Measurements from ENCODE around the gene MOV10.

MOV10 gene

DNA sequence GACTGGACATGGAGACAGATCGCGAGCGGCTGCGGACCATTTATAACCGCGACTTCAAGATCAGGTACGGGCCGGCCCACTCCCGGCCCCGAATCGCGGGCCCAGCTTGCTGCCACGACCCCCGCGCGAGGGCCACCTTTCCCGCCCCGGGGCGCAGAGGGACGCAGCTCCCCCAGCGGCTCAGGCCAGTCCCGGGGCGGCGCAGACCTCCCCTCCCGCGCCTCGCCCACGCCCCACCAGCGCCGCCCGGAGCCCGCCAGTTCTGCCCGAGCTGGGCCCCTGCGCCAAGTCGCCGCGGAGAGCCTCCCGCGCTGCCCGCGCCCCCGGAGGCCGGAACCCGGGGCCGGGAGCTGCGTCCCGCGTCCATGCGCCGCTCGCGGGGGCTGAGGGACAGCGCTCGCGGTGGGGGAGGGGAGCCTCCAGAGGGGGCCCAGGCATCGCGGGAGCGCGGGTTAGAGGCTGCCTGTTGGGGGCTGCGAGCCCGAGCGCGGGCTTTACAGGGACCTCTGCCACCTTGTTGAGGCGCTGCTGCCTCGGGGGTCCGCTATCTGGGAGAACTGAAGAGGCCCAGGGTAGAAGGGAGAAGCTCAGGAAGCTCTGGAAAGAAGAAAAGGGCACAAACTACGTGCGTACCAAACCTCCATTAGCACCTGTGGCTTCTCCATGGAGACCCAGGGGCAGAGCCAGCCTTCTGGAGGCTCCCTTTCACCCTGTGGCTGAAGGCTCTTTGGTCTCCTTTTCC lies 698 bp downstream of the MOV10 start:
- peak; percentile 43 for DNase-seq (ENCODE audit: low spot score)

DNA sequence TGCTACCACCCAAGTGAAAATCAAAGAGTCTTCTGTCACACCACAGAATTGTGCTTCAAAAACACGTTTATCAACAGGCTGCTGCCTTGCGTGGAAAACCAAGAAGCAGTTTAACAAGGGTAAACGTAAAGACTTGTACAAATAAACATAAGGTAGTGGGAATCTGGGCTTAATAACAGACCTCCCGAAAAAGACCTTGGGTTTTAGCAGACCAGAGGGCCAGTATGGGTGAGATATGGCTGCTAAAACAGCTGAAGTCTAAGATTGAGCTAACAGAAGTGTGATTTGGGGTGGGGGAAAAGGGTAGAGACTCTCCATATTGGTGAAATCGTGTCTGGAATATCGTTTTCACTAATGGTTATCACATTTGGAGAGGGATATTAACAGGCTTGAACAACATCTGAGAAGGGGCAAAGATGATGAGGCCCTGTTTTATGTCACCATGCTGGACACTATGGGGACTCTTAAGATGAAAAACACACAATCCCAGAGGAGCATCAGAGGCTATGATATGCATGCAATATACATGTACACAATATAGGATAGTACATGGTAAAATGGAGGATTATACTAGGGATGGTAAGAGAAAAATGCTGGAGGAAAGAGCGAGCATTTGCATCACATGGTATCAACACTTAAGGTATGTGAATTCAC lies 1.4 kb downstream of the MOV10 start:
- DNase-seq (ENCODE audit: low spot score) = no peak

DNA sequence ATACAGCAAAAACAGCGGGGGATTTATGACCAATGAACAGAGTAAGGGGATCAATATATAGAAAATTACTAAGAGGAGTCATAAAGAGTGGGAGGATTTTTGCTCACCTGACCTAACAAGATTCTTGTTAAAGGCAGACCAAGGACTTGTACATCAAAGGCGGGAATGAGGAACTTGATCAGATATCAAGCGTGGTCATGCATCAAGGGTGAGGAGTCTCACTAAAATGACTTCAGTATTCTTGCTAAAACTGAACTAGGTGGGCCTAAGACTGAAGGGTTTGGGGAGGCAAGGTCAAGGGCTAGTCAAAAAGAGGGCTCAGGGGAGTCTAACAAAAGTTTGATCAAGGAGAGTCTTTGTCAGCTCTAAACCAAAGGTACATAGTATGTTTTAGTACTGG lies 2.1 kb downstream of the MOV10 start:
- DNase-seq (ENCODE audit: low spot score) = no peak

DNA sequence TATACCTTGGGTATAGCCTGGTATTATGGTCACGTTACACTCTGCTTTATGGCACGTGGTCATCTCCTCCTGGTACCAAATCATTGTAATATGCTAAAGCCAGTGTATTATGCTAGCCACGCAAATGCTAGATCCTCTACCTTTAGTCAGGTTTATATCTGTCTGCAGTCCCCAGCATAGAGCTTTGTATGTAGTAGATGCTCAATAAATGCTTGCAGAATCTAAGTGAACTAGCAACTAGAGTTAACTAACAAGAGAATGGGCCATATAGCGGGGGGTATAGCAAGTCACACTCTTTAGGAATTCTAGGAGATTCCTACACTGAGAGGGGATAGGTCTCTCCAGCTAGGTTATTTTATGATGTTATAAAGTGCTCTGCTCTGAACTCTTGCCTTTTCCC lies 3.0 kb downstream of the MOV10 start:
- no peak for DNase-seq (ENCODE audit: low spot score)

DNA sequence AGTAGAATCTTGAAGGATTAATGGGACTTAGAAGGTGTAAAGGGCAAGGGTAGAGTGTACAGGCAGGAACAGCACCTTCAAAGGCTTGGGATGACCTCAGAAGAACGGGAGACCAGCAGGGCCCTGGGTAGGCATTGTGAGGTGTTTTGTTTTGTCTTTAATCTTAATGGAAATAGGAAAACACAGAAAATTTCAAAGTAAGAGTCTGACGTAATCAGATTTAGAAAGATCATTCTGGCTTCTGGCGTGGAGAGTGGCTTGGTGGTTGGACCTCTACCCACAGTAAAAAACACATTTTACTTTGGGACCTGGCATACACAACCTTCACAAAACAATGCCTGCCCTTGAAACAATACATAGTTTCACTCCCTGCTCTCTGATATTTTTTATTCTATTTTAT lies 4.1 kb downstream of the MOV10 start:
- no peak for DNase-seq (ENCODE audit: low spot score)

DNA sequence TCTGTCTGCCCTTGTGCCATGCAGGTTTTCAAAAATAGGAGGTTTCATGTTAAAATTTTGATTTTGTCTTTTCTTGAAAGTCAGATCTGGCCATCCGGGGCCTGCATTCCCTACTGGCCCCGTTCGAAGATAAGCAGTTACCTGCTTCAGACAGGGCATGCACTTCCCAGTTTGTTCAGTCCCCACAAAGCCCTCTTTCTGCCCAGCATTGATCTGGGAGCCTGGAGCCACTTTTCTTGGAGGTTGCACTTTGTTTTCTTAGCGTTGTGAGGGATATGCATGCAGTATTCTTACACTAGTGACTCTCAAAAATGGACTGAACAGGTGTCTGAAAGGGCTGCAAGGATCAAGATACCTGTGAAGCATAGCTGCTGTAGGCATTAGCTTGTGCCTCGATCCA lies 11.5 kb downstream of the MOV10 start:
- DNase-seq (ENCODE audit: low spot score) = no peak

DNA sequence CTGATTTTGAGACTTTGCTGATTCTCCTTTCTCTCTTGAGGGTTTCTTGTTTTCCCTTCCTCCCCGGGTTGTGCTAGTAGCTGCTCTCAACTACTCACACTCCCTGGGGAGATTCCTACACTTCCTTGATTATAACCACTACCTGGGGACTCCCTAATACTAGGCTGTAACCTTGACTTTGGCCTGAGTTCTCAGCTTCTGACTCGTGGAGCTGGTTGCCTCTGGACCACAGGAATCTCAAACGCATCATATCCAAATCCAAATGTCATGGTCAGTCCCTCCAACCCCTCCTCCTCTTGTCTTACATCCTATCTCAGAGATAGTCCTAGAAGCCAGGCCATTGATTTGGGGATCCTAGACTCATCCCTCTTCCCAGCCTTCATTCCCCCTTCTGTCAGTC lies 12.0 kb downstream of the MOV10 start:
- no peak for DNase-seq (ENCODE audit: low spot score)

- DNase-seq (ENCODE audit: low spot score) = no peak
These were observed 12.4 kb downstream of the MOV10 start for GRCh38 chr1:112686835-112687234.

- DNase-seq (ENCODE audit: low spot score) = no peak
These were observed 12.9 kb downstream of the MOV10 start for GRCh38 chr1:112687361-112687760.

- no peak for DNase-seq (ENCODE audit: low spot score)
These were observed 13.5 kb downstream of the MOV10 start for GRCh38 chr1:112687785-112688496.

DNA sequence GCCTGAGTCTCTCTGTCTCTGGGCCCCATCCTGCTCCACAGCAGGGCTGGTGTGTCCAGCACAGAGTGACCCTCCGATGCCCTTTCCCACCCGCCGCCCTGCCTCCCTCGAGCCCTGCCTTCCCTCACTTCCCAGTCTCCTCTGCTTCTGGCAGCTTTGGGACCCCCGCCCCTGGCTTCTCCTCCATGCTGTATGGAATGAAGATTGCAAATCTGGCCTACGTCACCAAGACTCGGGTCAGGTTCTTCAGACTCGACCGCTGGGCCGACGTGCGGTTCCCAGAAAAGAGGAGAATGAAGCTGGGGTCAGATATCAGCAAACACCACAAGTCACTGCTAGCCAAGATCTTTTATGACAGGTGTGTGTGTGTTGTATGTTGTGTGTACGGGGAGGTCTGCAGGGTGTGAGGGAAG lies 14.3 kb downstream of the MOV10 start:
- no peak for DNase-seq (ENCODE audit: low spot score)

DNA sequence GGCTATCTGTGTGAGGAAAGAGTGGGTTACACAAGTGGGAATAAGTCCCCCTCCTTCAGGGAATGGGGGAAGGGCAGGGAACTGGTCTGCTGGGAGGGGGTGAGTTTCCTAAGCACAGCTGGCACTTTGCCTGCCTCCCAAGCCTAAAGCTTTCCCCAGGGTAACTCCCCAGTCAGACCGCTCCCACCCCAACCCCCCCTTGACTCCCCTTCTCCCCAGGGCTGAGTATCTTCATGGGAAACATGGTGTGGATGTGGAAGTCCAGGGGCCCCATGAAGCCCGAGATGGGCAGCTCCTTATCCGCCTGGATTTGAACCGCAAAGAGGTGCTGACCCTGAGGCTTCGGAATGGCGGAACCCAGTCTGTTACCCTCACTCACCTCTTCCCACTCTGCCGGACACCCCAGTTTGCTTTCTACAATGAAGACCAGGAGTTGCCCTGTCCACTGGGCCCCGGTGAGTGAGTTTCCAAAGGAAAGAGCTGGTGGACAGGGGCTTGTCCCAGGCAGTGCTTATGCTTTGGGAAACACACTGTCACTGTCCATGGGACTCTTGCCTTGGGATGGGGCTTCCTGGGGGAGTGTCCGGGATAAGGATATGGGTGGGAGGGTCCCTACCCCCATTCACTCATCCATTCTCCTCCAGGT lies 14.9 kb downstream of the MOV10 start:
- no peak for DNase-seq (ENCODE audit: low spot score)

- DNase-seq (ENCODE audit: low spot score) = no peak
These were observed 15.4 kb downstream of the MOV10 start for GRCh38 chr1:112689842-112690237.

GRCh38 chr1:112692681-112693080 lies 18.2 kb downstream of the MOV10 start:
- no peak for DNase-seq (ENCODE audit: low spot score)

DNA sequence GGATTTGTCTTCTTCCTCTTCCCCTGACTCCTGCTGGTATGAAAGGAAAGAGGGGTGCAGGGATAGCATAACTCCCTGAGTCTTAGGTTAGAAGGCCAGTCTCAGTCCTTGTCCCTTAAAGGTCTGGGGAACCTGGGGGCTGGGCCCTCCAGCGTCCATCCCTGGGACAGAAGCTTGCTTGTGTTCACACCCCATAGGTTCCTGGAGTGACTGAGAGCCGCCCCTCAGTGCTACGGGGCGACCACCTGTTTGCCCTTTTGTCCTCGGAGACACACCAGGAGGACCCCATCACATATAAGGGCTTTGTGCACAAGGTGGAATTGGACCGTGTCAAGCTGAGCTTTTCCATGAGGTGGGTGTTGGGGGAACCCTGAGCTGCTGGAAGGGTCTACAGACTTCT lies 19.4 kb downstream of the MOV10 start:
- no peak for DNase-seq (ENCODE audit: low spot score)

DNA sequence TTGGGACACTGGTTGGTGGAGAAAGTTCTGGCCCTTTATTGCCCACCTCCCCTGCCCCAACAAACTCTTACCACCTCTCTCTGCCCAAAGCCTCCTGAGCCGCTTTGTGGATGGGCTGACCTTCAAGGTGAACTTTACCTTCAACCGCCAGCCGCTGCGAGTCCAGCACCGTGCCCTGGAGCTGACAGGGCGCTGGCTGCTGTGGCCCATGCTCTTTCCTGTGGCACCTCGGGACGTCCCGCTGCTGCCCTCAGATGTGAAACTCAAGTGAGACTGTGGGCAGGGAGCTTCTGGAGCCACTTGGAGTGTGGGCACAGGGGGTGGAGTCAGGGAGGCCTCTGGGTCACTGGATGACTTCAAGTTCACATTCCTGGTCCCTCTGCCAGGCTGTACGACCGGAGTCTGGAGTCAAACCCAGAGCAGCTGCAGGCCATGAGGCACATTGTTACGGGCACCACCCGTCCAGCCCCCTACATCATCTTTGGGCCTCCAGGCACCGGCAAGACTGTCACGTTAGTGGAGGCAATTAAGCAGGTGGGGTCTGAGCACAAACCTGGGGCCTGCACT lies 20.0 kb downstream of the MOV10 start:
- no peak for DNase-seq (ENCODE audit: low spot score)

DNA sequence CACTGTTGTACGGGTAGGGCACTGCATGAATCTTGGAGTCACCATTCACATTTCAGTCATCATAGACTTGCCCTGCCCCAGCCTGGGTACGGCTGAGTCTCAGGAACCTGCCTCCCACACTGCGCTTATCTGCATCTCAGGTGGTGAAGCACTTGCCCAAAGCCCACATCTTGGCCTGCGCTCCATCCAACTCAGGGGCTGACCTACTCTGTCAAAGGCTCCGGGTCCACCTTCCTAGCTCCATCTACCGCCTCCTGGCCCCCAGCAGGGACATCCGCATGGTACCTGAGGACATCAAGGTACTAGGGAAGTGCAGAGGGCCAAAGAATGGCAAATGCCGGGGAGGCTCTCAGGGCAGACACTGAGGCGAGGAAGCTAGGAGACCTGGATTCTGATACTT lies 20.8 kb downstream of the MOV10 start:
- DNase-seq (ENCODE audit: low spot score) = no peak

DNA sequence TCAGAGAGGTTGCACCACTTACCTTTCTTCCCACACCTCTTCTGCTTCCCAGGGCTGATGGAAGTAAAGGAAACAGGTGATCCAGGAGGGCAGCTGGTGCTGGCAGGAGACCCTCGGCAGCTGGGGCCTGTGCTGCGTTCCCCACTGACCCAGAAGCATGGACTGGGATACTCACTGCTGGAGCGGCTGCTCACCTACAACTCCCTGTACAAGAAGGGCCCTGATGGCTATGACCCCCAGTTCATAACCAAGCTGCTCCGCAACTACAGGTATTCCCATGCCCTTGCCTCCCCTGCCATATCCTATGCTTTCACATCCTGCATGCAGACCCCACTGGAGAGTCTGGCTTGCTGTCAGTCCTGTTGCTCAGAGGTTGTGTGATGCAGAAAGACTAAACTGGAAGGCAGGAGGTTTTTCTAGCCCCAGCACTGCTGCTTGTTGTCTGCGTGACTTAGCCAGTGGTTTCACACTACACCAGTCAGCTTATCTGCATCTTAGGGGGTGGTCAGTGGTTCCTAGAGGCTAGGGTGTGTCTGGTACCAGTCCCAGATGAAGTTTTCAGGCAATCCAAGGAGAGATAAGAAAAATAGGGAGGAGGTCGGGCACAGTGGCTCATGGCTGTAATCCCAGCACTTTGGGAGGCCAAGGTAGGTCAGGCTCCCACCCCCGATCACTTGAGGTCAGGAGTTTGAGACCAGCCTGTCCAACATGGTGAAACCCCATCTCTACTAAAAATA lies 22.3 kb downstream of the MOV10 start:
- no peak for DNase-seq (ENCODE audit: low spot score)

DNA sequence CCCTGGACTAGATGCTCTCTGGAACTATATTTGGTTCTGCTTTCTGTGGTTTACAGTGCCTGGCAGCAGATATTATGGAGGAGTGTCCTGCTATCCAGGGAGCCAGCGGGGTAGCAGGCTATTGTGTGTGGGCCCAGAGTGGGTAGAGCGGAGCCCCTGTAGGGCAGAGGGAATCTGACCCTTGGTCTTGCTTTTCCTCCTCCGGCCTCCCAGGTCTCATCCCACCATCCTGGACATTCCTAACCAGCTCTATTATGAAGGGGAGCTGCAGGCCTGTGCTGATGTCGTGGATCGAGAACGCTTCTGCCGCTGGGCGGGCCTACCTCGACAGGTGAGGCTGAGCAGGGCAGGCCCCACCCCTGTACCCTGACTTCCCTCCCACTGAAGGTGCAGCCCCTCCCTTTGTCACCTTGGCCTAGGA lies 23.3 kb downstream of the MOV10 start:
- no peak for DNase-seq (ENCODE audit: low spot score)

- DNase-seq (ENCODE audit: low spot score) = no peak
These were observed 24.2 kb downstream of the MOV10 start for GRCh38 chr1:112698366-112699310.
